DND-41 (cell line): ENCODE data around the gene TTC16.

Experiments
- CTCF ChIP-seq: IDR thresholded peaks from 2 replicates; pipeline ENCODE4 v1.5.1; 2012; ENCODE audit warnings: borderline replicate concordance, low read length, moderate library complexity, mild to moderate bottlenecking; ENCODE audit not compliant: poor library complexity, severe bottlenecking; ENCODE audit errors: extremely low read depth
- EZH2 ChIP-seq: IDR thresholded peaks from 3 replicates; pipeline ENCODE4 v1.6.1; 2012; ENCODE audit warnings: borderline replicate concordance, low read depth, mild to moderate bottlenecking, moderate library complexity, low read length, inconsistent platforms; ENCODE audit not compliant: severe bottlenecking

- TF ChIP-seq CTCF: no peak
- no peak for TF ChIP-seq EZH2
Observed at GRCh38 chr9:127767909-127768331, 52.0 kb downstream of the TTC16 start.
